NCI-H345 treated with DMSO at 0.1 percent for 48 hours (cell line): ENCODE results near the gene ZNF584.
A peak's percentile ranks its signal among the peaks of the same experiment; 100 is the strongest.
"Not testable (repeated sequence)": the region's sequence is repeated elsewhere in the genome, so short reads cannot be mapped to it uniquely, and the experiment has no call there.

ENCODE experiments used
- DNase-seq: peaks from one replicate; lab custom pipeline; 2025; ENCODE audit not compliant: unreplicated experiment; lab: John Stamatoyannopoulos, UW

The ZNF584 gene

DNA sequence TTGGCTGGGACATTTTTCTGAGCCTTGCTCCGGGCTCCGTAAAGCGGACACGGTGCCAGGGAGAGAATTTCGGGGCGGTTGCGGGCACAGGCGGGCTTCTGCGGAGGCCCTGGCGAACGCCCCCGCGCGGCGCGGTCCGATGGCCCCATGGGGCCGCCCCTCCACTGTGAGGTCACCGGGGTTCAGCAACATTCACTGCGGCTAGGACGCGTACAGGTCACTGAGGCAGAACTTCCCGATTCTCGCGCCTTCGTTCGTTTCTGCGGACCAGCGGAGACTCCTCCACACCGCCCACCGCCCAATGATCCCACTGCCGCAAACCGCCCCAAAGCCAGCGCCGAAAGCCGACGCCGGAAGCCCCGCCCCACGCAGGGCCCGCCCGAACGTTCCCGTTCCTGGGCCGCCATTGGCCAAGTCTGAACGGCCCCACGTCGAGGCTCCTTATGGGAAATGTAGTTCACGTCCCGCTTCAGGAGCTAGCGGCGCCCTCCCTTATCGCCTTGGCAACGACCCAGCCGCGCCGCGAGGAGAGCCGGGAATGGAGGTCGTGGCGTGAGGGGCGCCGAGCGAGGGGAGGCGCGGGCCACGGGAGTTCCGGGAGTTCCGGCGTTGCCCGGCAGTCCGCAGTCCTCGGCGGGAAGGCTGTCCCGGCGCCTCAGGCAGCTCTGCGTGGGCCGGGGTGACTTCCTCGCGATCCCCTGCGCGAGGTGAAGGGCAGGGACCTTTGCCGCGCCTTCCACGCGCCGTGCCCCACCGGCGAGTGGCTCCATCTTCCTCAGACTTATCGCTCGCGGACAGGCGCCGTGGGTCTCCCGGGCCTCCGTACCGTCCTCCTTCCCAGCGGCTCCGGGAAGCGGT lies at the start of gene ZNF584:
Gene ZNF584, plus strand, starts transcription at position 498 of the 858 bp plus-strand sequence. CDS start 499 bp downstream, outside the sequence.
- peak; percentile 70 for DNase-seq

DNA sequence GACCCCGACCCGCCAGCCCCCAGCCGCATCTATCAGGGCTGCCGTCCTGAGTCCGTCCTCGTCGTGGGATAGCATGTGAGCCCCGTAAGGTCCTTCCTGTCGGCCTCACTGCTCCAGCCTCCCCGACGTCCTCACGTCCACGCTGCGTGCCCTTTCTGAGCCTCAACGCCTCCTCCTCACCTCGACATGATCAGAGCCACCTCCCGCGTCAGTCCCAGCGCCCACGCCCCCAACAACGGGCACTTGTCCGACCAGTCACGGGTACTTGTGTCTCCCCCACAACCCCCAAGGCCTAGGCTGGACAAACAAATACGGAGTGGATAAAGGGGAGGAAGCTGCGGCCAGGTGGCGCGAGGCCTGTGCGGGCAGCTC lies 46.6 kb upstream of the ZNF584 start:
- no peak for DNase-seq

DNA sequence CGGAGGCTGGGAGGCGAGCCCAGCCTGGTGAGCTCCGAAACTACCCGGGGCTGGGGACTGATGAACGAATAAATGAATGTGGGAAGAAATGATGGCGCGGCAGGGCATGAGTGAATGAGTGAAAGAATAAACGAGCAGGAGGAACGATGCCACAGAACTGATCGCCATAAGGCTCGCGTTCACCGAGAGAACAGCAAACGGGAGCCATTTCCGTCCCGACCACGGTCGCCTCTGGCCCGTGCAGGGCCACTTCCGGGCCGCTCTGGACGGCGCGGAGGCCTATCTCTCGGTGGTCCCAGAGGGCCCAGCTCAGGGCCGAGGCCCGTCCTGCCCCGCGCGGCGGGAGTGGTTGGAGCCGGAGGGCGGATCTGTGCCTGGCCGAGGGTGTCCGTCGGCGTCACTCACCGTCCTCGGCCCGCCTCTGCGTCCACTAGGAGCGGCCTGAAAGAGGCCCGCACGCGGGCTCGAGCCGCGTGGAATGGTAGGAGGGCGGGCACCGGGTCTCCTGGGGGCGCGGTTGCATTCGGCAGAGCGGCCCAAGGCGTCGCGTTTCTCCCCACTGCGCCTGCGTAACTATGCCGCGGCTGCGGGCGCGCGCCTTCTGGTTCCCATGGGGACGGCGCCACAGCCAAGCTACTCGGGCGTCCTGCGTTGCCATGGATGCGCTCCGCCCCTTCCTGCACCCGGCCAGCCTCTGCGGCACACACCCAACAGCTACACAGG lies 46.0 kb upstream of the ZNF584 start, which contains the start of gene ZNF497:
Gene ZNF497, minus strand, starts transcription at position 480 of the 723 bp plus-strand sequence. CDS start 5,116 bp downstream, outside the sequence.
- DNase-seq = peak; percentile 88

DNA sequence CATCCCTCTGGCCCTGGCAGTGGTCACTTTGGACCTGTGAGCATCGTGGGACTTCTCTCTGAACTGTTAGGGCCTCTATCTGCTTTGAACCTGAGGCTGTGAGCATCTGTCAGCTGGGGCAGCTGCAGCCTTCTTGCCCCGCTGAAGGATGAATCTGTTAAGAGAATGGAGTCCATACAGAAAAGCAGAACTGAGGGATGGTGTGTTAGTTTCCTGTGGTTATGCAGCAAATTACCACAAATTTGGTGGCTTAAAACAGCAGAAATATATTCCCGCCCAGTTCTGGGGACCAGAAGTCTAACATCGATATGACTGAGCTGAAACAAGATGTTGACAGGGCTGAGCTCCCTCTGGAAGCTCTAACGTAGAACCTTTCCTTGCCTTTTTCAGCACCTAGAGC lies 44.3 kb upstream of the ZNF584 start:
- no peak for DNase-seq

DNA sequence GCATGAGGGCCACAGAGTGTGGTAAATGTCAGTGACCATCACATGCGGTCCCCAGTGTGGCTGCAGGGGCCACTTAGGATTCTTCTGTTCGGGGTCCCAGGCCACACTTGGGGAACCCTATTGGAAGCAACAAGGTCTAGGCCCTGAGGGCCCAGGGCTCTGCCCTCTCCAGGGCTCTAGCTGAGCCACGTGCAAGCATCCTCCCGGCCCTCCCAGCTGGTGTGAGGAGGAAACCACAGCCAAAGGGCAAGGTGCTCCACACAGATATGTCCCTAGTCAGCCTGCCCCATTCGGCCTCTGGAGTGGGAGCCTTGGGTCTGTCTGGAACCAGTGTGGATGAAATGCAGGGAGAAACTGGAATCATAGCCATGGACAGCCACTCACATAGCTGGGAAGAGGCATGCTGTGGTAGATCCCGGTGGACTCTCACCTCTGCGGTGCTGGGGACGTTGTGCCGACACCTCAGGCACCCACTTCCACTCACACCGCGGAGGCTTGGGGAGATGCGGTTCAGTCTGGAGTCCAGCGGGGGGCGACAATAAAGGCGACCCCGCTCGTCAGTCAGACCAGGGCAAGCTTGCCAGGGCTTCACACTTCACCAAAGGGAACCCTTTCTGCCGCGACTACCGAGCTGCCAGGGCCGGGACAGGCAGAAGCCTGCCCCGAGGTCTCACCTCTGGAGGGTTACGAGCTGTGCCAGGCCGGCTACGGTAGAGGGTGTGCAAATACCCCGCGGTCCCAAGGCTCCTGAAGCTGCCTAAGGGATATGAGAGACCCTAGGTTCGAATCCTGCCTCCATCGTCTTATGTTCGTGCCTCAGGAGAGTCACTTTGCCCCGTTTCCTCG lies 41.6 kb upstream of the ZNF584 start:
- no peak for DNase-seq

DNA sequence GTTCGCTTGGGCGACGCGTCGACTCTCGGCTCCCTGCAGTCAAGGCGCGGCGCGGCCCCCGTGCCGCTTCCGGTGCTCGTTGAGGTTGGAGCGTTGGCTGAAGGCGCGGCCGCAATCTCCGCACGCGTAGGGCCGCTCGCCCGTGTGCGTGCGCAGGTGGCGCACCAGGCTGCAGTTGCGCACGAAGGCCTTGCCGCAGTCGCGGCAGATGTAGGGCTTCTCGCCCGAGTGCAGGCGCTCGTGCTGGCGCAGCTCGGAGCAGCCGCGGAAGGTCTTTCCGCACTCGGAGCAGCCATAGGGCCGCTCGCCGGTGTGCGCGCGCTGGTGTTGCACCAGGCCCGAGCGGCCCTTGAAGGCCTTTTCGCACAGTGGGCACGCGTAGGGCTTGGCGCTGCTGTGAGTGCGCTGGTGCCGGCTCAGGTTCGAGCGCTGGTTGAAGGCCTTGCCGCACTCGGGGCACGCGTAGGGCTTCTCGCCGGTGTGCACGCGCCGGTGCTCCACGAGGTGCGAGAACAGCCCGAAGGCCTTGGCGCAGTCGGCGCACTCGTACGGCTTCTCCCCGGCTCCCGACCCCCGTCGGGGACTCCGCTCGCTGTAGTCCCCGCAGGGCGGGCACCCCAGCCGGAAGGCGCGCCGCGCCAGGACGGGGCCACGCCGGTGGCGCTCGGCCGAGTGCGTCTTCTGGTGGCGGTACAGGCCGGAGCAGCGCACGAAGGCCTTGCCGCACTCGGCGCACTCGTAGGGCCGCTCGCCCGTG lies 40.6 kb upstream of the ZNF584 start:
- no peak for DNase-seq

DNA sequence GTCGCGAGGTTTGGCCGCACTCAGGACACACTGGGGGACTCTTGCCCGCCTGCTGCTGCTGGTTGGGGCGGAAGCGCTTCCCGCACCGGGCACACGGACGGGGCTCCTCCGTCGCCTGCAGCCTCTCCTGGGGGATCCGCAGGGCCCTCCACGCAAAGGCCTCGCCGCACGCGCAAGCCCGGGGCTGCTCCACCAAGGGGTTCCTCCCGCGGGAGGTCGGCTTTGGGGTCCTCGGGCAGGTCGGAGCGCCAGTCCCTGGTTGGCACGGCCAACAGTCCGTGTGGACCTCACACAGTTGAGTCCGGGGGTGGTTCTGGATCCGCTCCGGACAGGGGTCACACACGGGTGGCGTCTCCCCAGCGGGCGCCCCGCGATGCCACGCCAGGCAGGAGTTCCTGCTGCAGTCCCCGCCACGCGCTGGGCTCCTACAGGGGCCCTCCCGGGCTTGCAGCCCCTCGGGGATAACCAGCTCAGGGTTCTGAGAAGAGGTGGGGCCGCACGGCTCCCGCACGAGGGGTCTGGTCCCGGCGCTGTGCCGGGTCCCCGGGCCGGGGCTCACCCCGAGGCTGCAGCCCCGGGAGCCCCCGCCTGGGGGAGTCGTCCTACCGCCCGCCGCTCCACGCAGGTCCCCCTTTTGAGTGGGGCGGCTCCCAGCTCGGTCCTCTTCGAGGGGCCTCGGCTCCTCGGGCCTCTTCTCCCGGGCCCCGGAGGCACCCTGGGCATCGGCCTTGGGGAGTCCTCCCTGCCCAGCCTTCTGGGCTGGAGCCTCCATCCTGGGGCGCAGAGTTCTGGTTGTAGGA lies 39.7 kb upstream of the ZNF584 start:
- no peak for DNase-seq

DNA sequence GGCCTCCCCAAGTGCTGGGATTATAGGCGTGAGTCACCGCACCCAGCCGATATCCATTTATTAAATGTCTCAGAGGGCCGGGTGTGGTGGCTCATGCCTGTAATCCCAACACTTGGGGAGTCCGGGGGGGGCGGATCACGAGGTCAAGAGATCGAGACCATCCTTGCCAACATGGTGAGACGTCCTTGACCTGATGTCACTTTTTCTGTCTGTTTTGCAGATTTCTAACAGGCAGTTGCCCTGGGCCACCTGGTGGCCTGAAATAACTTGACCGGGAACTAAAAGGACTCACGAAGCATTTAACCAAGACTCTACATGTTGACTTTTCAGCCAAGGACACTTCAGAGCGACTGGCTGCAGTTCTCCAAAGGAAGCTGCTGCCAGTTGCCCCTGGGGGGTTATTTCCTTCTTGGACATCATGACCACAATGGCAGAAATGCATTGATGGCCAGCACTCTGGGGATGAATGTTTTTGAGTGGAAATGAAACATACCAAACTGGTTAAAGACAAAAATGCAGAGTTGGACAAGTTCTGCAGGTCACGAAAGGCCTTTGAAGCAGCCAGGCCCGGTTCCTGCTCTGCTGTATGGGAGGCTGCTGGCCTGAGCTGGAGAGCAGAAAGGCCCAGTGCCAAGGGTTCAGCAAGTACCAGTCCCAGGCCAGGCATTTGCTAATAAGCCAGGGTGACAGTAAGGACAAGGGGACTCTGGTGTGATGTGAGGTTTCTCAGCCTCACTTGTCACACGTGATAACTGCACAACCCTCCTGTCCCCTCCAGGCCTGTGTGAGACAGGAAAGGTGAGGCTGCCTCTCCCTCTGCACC lies 35.9 kb upstream of the ZNF584 start:
- DNase-seq = no peak

DNA sequence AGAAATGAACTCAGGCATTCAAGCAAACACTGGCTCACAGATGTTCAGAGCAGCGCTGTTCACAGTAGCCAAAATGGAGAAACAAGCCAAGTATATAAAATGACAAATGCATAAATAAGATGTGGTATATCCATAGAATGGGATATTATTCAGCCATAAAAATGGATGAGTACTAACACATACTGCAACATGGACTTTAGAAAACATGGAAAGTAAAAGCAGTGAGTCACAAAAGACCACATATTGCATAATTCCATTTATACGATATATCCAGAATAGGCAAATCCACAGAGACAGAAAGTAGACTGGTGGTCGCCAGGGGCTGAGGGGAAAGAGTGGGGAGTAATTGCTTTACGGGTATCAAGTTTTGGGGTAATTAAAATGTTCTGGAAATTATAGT lies 34.2 kb upstream of the ZNF584 start:
- DNase-seq = no peak

DNA sequence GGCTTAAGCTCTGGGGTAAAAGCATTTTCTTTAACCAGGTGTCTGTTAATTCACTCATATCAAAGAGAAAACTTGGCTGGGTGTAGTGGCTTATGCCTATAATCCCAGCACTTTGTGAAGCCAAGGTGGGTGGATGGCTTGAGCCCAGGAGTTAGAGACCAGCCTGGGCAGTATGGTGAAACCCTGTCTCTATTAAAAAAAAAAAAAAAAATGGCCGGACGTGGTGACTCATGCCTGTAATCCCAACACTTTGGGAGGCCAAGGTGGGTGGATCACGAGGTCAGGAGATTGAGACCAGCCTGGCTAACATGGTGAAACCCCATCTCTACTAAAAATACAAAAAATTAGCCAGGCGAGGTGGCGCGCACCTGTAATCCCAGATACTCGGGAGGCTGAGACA lies 31.7 kb upstream of the ZNF584 start:
- DNase-seq = not testable (repeated sequence)

DNA sequence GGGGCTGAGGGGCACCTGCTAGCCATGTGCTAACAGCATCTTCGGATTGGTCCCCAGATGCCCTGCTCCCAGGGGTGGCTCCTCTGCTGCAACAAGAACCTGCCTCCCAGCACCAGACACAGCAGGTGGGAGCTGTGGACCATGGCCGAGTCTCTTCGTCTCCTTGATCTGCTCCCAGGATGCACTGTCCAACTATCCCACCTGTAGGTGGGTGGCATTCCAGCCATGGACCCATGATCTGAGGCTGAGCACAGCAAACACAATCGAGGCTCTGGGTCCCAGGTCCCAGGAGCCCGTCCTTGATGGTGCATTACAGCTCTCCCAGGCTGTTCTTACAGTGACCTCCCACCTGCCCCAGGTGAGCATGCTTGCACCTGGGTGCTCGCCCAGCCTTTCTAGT lies 29.2 kb upstream of the ZNF584 start:
- DNase-seq = no peak

DNA sequence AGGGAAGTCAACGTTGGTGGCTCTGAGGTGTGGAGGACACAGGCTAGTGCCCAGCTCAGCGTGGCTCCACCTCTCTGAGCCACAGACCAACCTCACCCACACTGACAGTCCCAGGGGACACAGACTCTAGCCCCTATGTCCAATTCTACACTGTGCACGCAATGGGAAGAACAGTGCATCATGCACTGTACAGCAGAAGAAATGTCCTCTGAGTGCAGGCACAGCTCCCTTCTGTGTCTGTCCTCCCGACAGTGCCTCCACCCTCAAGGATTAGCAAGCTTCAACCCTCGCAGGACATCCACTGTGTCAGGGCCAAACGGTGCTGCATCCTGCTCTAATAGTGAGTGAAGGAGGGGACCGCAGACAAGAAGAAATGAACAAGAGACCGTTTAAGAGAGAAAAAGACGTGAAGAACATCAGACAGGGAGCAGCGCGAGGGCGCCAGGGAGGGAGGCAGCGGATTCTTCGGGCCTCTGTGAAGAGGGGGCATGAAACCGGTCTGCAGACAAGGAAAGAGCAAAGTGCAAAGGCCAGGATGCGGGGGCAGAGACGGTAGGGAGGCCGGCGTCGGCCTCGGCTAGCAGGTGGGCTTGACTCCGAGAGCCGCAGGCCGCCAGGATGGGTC lies 28.3 kb upstream of the ZNF584 start:
- DNase-seq = no peak

DNA sequence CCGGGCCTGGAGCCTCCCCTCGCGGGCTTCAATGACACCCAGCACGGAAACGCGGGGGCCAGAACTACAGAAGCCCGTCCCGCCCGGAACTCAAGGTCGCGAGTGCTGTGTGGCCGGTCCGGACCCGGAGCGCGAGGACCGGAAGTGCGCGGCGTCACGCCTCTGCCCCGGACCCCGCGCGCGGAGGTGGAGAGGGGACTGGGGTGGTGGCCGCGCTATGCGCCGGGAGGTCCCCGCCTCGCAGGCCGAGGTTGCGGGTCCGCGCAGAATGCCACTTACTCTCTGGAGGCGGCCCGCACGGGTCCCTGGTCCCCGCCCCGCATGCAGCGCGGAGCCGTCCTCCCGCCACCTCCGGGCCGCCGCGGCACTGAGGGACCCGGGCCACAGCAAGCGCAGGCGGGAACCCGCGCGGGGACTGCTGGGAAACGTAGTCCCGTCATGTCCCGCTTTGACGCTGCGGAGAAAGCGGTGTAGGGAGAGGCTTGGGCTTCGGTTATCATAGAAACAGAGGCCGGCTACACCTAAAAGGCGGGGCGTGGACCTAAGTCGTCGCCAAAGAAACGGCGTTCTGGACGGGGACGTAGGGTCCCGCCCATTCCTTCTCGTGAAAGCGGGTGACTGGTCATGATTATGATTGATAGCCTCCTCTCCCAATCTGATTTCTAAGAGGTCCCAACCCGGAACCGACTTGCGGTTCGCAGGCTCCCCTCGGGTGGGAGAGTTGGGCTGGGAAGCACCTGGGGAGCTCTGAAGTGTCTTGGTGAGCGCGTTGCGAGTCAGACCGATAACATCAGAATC lies 27.6 kb upstream of the ZNF584 start, which contains the start of gene ZNF837:
Gene ZNF837, minus strand, starts transcription at position 369 of the 798 bp plus-strand sequence. CDS start 11,698 bp downstream, outside the sequence.
- DNase-seq = peak; percentile 92

DNA sequence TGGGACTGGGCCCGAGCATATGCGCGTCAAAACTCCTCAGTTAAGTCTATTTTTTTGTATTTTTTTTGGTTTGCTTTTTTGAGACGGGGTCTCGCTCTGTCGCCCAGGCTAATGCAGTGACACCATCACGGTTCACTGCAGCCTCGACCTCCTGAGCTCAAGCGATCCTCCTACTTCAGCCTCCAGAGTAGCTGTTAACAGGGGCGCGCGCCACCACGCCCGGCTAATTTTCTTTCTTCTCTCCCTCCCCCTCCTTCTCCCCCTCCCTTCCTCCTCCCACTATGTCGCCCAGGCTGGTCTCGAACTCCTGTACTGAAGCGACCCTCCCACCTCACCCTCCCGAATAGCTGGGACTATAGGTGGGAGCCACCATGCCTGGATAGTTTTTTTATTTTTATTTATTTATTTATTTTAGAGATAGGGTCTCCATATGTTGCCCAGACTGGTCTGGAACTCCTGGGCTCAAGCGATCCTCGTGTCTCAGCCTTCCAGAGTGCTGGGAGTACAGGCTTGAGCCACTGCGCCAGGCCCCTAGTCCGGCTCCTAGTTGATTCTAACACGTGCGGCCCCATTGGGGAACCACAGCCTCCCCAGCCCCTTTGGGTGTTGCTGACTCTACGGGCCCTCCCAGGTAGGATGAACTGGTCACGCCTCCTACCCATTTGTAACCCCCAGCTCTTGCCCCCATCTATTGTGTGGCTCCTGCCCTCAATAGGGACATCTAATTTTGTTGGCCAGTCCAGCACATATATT lies 26.8 kb upstream of the ZNF584 start:
- DNase-seq = no peak

DNA sequence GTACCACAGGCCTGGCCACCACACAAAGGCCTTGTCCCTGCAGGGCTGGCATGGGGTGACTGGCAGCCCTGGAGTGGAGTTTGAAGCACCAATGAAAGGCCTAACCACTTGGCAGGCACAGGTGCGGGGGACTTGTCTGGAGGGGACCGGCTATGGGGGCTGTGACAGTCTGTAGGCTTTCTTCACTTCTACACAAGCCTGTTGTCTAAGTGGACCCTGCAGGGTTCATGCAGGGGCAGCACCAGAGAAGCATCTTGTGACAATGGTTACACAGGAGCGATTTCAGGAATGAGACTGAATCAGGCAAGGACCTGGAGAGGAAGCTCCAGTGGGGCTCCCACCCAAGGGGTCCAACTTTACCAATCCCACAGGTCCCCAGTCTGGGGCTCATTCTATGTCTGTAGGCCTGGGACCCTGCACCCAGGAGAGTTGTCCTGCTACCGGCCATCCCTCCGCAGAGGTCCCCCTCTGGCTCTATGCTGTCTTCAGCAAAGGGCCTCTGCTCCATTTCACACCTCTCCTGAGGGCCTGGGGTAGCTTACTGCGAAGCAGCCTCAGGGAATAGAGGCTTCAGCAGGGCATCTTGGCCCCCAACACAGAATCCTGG lies 25.3 kb upstream of the ZNF584 start:
- DNase-seq = no peak

DNA sequence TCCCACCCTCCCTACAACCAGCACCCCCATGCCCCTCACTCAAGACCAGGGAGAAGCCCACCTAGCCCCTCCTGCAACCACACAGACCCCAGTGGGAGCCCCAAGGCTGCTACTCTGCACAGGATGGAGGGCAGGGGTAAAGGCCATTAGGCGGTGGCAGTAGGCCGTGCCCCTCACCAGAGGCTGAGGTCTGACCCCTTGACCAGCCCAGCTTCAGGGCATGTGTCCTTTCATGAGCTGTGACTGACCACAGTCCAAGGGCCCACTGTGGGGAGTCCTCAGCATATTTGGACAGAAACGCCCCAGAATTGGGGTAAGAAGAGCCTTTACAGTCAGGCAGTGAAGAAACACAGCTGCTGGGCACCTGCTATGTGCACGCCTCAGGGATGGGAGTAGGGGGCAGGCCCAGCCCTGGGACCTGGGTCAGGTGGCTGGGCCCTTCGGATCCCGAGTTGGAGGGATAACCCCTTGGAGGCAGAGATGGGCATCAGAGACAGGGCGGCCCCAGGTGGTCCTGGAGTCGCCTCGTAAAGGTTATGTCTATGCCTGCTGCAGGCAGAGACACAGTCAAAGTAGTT lies 23.0 kb upstream of the ZNF584 start:
- DNase-seq = no peak
